Ovary (tissue), 3 donors: Measurements from ENCODE around the gene VAV3.

Source experiments
- POLR2A ChIP-seq: fragments of 450-650 bp; IDR thresholded peaks from one replicate; pipeline ENCODE4 v1.6.1; 2017; ENCODE audit warnings: antibody characterized with exemption, mild to moderate bottlenecking, moderate library complexity
- TF ChIP-seq, protein P1 (sequence below), 3 donors: fragments of 450-650 bp in 2 of 3; fragments of 200-600 bp in 1 of 3; IDR thresholded peaks; one replicate each; pipeline versions ENCODE4 v1.5.1 to v1.8.0; 2016 to 2022; ENCODE audit warnings: antibody characterized with exemption in 3 of 3, mild to moderate bottlenecking in 1 of 3
- donor health status: DM: no; HTN: no; CAD: no.

DNA sequence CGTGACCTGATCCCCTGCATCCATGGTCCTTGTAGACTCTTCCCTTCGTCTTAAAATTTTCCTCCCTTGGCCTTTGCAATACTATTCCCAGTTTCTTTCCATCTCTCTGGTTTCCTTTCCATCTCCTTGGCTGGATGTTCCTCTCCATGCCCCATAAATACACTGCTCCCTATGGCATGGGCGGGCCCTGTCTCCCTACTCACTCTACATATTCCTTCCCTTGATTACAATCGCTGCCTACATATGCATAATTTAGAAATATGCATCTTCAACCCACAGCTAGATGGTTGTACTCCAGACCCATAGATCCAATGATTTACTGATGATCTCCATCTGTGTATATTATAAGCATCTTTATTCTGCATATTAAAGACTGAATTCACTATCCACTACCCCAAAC lies 419.1 kb downstream of the VAV3 start:
- TF ChIP-seq, protein P1, sequence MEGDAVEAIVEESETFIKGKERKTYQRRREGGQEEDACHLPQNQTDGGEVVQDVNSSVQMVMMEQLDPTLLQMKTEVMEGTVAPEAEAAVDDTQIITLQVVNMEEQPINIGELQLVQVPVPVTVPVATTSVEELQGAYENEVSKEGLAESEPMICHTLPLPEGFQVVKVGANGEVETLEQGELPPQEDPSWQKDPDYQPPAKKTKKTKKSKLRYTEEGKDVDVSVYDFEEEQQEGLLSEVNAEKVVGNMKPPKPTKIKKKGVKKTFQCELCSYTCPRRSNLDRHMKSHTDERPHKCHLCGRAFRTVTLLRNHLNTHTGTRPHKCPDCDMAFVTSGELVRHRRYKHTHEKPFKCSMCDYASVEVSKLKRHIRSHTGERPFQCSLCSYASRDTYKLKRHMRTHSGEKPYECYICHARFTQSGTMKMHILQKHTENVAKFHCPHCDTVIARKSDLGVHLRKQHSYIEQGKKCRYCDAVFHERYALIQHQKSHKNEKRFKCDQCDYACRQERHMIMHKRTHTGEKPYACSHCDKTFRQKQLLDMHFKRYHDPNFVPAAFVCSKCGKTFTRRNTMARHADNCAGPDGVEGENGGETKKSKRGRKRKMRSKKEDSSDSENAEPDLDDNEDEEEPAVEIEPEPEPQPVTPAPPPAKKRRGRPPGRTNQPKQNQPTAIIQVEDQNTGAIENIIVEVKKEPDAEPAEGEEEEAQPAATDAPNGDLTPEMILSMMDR (IDR thresholded peaks at IDR 0.05): no peak
- no peak for TF ChIP-seq POLR2A
